Transverse colon (tissue), 4 donors: ENCODE data around the gene BCAR3. TPM values are rescaled to one million over a fixed set of nuclear protein-coding genes. Genes with fewer than 3 reads are reported as not detected.

Experiments used
- DNase-seq: peaks from one replicate; pipeline ENCODE4 v3.0.0-alpha.2; 2019
- H3K27ac ChIP-seq, 4 donors: fragments of 200-600 bp; sonication (generic); 2 replicates each; pipeline ENCODE4 v1.5.1; 2016 to 2018; ENCODE audit warnings: inconsistent platforms in 4 of 4
- H3K27me3 ChIP-seq: fragments of 200-600 bp; sonication (generic); 2 replicates; pipeline ENCODE4 v1.5.1; 2017; ENCODE audit warnings: inconsistent platforms
- H3K36me3 ChIP-seq, 4 donors: fragments of 200-600 bp; sonication (generic); 2 replicates each; pipeline ENCODE4 v1.5.1; 2017 to 2019; ENCODE audit warnings: inconsistent platforms in 4 of 4
- H3K4me1 ChIP-seq, 4 donors: fragments of 200-600 bp; sonication (generic); 2 replicates each; pipeline ENCODE4 v1.5.1; 2017 to 2020; ENCODE audit warnings: inconsistent platforms in 4 of 4
- H3K4me3 ChIP-seq, 4 donors: fragments of 200-600 bp; sonication (generic); 1 replicate in 1 of 4; 2 replicates in 3 of 4; pipeline versions ENCODE4 v1.5.1 to v1.6.1; 2017 to 2019; ENCODE audit warnings: inconsistent platforms in 4 of 4
- H3K9me3 ChIP-seq, 2 donors: fragments of 200-600 bp; sonication (generic); 2 replicates each; pipeline ENCODE4 v1.5.1; 2017 to 2019; ENCODE audit warnings: inconsistent platforms in 2 of 2
- CTCF ChIP-seq, 5 experiments: fragments of 200-600 bp in 3 of 5; fragments of 450-650 bp in 2 of 5; sonication (generic) in 3 of 5; IDR thresholded peaks; 1 replicate in 2 of 5; 2 replicates in 3 of 5; pipeline ENCODE4 v1.5.1; 2016 to 2017; ENCODE audit warnings: antibody characterized with exemption in 5 of 5, inconsistent platforms in 3 of 5, mild to moderate bottlenecking in 2 of 5, moderate library complexity in 1 of 5
- EP300 ChIP-seq: sonication (generic); formaldehyde crosslinking; IDR thresholded peaks from one replicate; pipeline ENCODE4 v1.6.1; 2017; ENCODE audit warnings: antibody characterized with exemption, low read depth
- POLR2A ChIP-seq: fragments of 450-650 bp; IDR thresholded peaks from one replicate; pipeline ENCODE4 v1.6.1; 2016; ENCODE audit warnings: antibody characterized with exemption, mild to moderate bottlenecking, moderate library complexity
- POLR2AphosphoS5 ChIP-seq, 3 donors: sonication (generic); formaldehyde crosslinking; IDR thresholded peaks; one replicate each; pipeline ENCODE4 v1.6.1; 2016; ENCODE audit warnings: antibody characterized with exemption in 3 of 3
- WGBS, 2 donors: methylation state at CpG; one replicate each; pipeline ENCODE4 v1.1.5; 2018; ENCODE audit warnings: low coverage in 1 of 2; 5-methylcytosine and 5-hydroxymethylcytosine counted together
- in situ Hi-C, 4 donors: fragments of 200-750 bp; cut with MboI; loops; one replicate each; pipeline versions ENCODE4 v1.15.0 to v1.15.1; 2017; ENCODE audit warnings: low sequenced_read_pairs in 3 of 4, low pct_ligation_motif_present in 1 of 4, low pct_unique_long_range_greater_than_20kb in 1 of 4
- intact Hi-C: fragments of 100-400 bp; cut with DNase I; formaldehyde crosslinking; loops from one replicate; pipeline ENCODE4 v1.15.1; 2023; ENCODE audit warnings: low total_unique reads
- total RNA-seq, 4 donors: library from RNA; depleted of rRNA; stranded (reverse); fragments of >200 nt; gene quantifications; one replicate each; pipeline ENCODE4 v1.1.0, GENCODE V29; 2016

The BCAR3 gene
- total RNA-seq, 4 donors from 2014 or later, result 12.3 to 71.7 (median 40.5) TPM

- Histone ChIP-seq H3K27me3 (no peaks in the 10 kb centered on the region), H3K4me1 (peaks cover under 1 to 31% (median 13%) of the 10 kb centered on the region in 4 donors), H3K4me3 (no peak overlapping the region), H3K9me3 (no peaks in the 10 kb centered on the region), H3K27ac (peak overlapping the region in 1 of 4 donors; percentile 83), H3K36me3 (no peaks in the 10 kb centered on the region)
- no peak for DNase-seq
- intact Hi-C loops (loop anchor here (5.0 kb wide), 1 partner anchor 42 kb away; no protein-coding TSS in a partner anchor), in situ Hi-C loops (no loop called here)
- TF ChIP-seq POLR2A (no peak), EP300 (no peak), POLR2AphosphoS5 (IDR thresholded peaks at IDR 0.05) (no peak), CTCF (IDR thresholded peaks at IDR 0.05) (no peak)
- WGBS, 2 donors, result 70 to 75% methylated on average over 1 to 4 of the region's 4 CpGs
These were observed 2.6 kb downstream of the BCAR3 start for GRCh38 chr1:93678946-93679480.

DNA sequence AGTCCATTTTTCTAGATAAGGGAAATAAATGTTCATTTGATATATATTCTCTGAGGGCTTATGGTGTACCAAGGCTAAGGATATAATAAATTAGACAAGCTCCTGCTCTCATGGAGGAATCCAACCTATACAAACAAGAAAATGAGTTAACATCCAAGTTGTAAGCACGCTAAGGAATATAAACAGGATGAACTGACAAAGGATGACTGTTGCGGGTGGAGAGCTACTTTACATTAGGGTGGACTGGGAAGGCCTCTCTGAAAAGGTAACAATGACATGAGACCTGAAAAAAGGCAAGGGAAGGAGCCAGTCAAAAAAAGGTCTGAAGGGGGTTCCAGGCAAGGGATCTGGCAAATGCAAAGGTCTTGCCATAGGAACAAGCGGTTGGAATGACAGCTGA is 3.1 kb downstream of the BCAR3 start:
- Histone ChIP-seq H3K27ac (no peak overlapping the region), H3K4me3 (no peak overlapping the region), H3K9me3 (no peaks in the 10 kb centered on the region), H3K4me1 (peaks cover 6 to 37% (median 17%) of the 10 kb centered on the region in 4 donors), H3K27me3 (no peaks in the 10 kb centered on the region), H3K36me3 (no peaks in the 10 kb centered on the region)
- TF ChIP-seq POLR2AphosphoS5 (IDR thresholded peaks at IDR 0.05), result no peak
- TF ChIP-seq POLR2A, result no peak
- TF ChIP-seq EP300, result no peak
- no peak for TF ChIP-seq CTCF (IDR thresholded peaks at IDR 0.05)
- WGBS, 2 donors, result 57 to 93% methylated on average over 3 of the region's 3 CpGs
- DNase-seq, result no peak
- intact Hi-C loops (loop anchor here (5.0 kb wide), 1 partner anchor 41 kb away; no protein-coding TSS in a partner anchor), in situ Hi-C loops (no loop called here)

GRCh38 chr1:93677729-93678128 is 3.9 kb downstream of the BCAR3 start:
- Histone ChIP-seq H3K36me3 (no peaks in the 10 kb centered on the region), H3K27ac (no peak overlapping the region), H3K4me3 (no peak overlapping the region), H3K27me3 (no peaks in the 10 kb centered on the region), H3K4me1 (peaks cover 14 to 44% (median 25%) of the 10 kb centered on the region in 4 donors), H3K9me3 (no peaks in the 10 kb centered on the region)
- DNase-seq, result no peak
- in situ Hi-C loops, result no loop called here
- intact Hi-C loops, result loop anchor here (5.0 kb wide), 1 partner anchor 40 kb away; no protein-coding TSS in a partner anchor
- TF ChIP-seq POLR2AphosphoS5 (IDR thresholded peaks at IDR 0.05) (no peak), CTCF (IDR thresholded peaks at IDR 0.05) (no peak), EP300 (no peak), POLR2A (no peak)
- 76% methylated on average over 1 of the region's 1 CpG; no CpG with 5 or more reads in 1 of the 2 donors for WGBS, 2 donors

DNA sequence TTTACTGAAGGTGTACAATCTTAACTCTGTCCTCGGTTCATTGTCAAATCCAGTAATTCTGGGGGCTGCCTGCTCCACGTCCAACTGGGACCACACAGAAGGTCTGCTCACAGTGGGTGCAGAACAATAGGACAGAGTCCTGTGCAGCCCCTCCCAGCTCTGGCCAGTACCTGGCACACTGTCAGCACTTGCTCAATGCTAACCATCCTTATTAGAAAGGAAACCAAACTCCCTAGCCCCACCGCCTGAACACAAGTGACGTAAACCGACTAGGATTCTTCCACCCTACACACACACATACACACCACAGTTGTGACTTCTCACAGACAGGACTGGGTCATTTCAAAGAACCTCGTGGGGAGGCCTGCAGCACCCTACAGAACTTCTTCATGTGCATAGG is 5.2 kb downstream of the BCAR3 start:
- intact Hi-C loops (loop anchor here (5.0 kb wide), 1 partner anchor 39 kb away; no protein-coding TSS in a partner anchor), in situ Hi-C loops (no loop called here)
- 58 to 77% methylated on average over 3 to 6 of the region's 6 CpGs for WGBS, 2 donors
- no peaks in the 10 kb centered on the region for H3K27me3 ChIP-seq
- H3K4me1 ChIP-seq, result peaks cover 22 to 53% (median 32%) of the 10 kb centered on the region in 4 donors
- no peak overlapping the region for H3K4me3 ChIP-seq
- H3K27ac ChIP-seq, result no peak overlapping the region
- TF ChIP-seq EP300 (no peak), CTCF (IDR thresholded peaks at IDR 0.05) (no peak), POLR2AphosphoS5 (IDR thresholded peaks at IDR 0.05) (no peak), POLR2A (no peak)
- no peak for DNase-seq
- H3K36me3 ChIP-seq, result no peaks in the 10 kb centered on the region
- H3K9me3 ChIP-seq, result no peaks in the 10 kb centered on the region
